ENCODE measurements around the gene GTPBP1.
A peak's percentile ranks its signal among the peaks of the same experiment; 100 is the strongest.

GTPBP1 gene

DNA sequence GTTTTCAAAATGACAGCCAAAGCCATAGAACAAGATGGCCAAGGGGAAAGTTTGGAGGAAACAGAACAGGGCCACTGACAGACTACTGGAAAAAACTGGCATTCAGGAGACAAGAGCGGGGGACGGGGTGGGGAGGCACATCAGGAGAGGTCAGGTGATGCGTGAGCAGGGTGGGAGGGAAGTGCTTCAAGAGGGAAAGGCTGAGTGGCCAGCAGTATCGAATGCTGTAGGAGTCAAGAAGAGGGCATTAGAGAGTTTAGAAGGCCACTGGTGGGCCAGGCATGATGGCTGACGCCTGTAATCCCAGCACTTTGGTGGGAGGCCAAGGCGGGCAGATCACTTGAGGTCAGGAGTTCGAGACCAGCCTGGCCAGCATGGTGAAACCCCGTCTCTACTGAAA is 8.2 kb downstream of the GTPBP1 start:
- H3K27me3 Mint-ChIP-seq, result no peaks in the 10 kb centered on the region
- no peak for ATAC-seq
- peak overlapping the region; percentile 46 for H3K27ac Mint-ChIP-seq
- H3K4me3 Mint-ChIP-seq, result no peak overlapping the region
- peaks cover 66% of the 10 kb centered on the region for H3K4me1 Mint-ChIP-seq
- H3K36me3 Mint-ChIP-seq, result peaks cover 65% of the 10 kb centered on the region
- H3K9me3 Mint-ChIP-seq, result no peaks in the 10 kb centered on the region

DNA sequence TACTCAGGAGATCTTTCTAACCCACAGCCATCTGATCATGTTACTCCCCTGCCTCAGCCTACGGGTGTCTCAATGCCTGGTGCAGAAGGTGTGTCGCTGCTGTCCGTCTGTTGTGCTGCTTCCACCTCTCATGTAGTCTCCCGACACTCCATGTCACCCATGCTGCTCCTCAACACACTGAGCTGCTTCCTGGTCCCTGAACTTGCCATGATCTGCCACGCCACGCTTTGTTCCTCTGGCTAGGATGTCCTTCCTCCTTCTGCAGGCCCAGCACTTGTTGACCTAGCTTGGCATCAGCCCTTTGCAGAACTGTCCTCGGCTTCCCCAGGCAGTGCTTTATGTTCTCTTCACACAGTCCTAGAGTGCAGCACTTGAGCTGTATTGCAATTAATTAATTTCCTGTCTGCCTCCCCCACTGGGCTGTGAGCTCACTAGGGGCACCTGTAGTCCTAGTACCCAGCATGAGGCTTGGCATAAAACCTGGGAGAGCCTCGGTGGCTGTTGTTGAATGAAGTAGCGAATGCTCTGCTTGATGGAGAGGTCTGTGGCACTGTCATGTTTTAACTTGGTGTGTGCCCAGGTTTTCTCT is 9.5 kb downstream of the GTPBP1 start:
- H3K36me3 Mint-ChIP-seq, result peaks cover 65% of the 10 kb centered on the region
- no peaks in the 10 kb centered on the region for H3K27me3 Mint-ChIP-seq
- H3K9me3 Mint-ChIP-seq, result no peaks in the 10 kb centered on the region
- peaks cover 57% of the 10 kb centered on the region for H3K4me1 Mint-ChIP-seq
- no peak for ATAC-seq
- H3K27ac Mint-ChIP-seq, result peak overlapping the region; percentile 45
- H3K4me3 Mint-ChIP-seq, result no peak overlapping the region

DNA sequence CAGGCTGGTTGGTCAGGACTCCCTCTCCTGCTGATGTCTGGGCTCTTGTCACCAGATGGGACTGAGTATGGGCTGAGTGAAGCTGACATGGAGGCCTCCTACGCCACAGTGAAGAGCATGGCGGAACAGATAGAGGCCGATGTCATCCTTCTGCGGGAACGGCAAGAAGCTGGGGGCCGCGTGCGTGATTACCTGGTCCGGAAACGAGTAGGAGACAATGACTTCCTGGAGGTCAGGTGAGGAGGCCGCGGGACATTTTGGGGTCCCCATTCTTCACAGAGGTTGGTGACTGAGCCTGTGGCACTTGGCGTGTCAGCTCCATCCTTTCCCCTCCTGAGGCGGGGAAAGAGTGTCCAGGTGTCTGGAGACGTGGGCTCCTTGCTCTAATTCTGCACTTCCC is 10.1 kb downstream of the GTPBP1 start:
- Mint-ChIP-seq H3K27me3 (no peaks in the 10 kb centered on the region), H3K4me1 (peaks cover 53% of the 10 kb centered on the region), H3K36me3 (peaks cover 62% of the 10 kb centered on the region), H3K27ac (no peak overlapping the region), H3K4me3 (no peak overlapping the region), H3K9me3 (no peaks in the 10 kb centered on the region)
- ATAC-seq, result no peak

DNA sequence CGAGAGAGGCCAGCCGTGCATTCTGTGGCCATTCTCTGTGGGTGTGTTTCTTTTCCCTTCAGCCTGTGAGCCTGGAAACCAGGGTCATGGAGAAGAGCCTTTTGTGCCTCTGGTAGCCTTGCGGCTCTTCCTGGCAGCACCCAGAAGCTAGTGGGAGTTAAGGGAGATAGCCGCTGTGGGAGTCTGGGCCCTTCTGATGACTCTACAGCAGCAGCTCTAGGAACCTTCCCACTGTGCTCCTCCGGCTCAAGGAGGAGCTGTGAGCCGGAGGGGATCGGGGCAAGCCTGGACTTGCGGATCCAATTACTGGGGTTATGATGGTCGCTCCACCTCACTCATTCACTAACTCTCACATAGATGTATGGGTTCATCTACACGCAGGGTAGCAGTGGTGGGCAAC is 10.5 kb downstream of the GTPBP1 start:
- H3K27me3 Mint-ChIP-seq, result no peaks in the 10 kb centered on the region
- no peak overlapping the region for H3K4me3 Mint-ChIP-seq
- H3K4me1 Mint-ChIP-seq, result peaks cover 49% of the 10 kb centered on the region
- no peak for ATAC-seq
- no peaks in the 10 kb centered on the region for H3K9me3 Mint-ChIP-seq
- H3K36me3 Mint-ChIP-seq, result peaks cover 59% of the 10 kb centered on the region
- H3K27ac Mint-ChIP-seq, result peak overlapping the region; percentile 17

DNA sequence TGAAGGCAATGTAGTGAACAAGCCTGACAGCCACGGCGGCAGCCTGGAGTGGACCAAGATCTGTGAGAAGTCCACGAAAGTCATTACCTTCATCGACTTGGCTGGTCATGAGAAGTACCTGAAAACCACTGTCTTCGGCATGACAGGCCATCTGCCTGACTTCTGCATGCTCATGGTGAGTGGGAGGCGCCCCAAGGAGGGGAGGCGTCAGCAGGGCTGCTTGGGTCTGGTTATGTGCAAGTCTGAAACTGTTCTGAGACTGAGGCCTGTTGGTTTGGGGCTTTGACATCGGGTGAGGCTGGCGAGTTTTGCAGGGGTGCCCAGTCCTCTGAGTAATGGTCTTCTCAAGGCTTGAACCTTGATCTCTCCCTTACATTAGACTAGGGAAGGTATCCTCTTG is 11.1 kb downstream of the GTPBP1 start:
- no peaks in the 10 kb centered on the region for H3K9me3 Mint-ChIP-seq
- H3K27ac Mint-ChIP-seq, result peak overlapping the region; percentile 17
- no peaks in the 10 kb centered on the region for H3K27me3 Mint-ChIP-seq
- H3K4me1 Mint-ChIP-seq, result peaks cover 46% of the 10 kb centered on the region
- no peak for ATAC-seq
- H3K36me3 Mint-ChIP-seq, result peaks cover 63% of the 10 kb centered on the region
- no peak overlapping the region for H3K4me3 Mint-ChIP-seq

DNA sequence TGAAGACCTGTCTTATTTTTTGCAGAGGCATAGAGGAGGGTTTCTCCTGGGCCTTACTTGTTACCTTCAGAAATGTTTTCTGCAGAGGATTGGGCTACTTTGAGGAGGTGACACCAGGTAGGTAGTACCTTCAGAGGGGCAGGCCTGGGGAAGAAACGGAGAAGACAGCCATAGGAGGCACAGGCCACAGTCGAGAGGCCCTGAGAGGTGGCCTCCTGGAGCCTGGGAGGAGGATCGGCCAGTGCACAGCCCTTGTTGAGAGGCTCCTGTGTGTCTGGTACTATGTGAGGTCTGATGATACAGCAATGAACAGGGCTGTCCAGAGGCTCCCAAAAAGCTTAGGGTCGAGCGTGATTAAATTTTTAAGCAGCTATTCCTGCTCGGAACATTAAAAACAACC is 11.5 kb downstream of the GTPBP1 start:
- no peak overlapping the region for H3K4me3 Mint-ChIP-seq
- no peak for ATAC-seq
- no peaks in the 10 kb centered on the region for H3K27me3 Mint-ChIP-seq
- no peak overlapping the region for H3K27ac Mint-ChIP-seq
- H3K4me1 Mint-ChIP-seq, result peaks cover 42% of the 10 kb centered on the region
- peaks cover 59% of the 10 kb centered on the region for H3K36me3 Mint-ChIP-seq
- no peaks in the 10 kb centered on the region for H3K9me3 Mint-ChIP-seq

DNA sequence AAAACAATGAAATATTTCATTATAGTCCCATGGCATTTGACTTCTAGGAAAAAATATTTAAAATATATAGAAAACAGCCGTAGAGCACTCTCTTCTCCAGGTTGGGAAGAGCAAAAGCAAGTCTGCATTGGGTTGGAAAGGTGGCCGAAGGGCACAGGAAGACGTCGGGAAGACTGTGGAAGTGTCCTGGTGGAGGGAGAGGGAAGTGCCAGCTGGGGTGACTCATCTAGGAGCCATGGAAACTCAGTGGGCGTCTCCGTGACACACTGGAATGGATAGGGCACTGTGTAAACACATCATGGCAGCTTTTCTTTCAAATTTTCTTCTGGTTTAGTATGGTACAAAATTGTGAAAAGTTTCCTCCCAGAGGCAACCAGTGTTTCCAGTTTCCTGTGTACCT is 12.7 kb downstream of the GTPBP1 start:
- Mint-ChIP-seq H3K4me1 (peaks cover 30% of the 10 kb centered on the region), H3K27ac (no peak overlapping the region), H3K9me3 (no peaks in the 10 kb centered on the region), H3K27me3 (no peaks in the 10 kb centered on the region), H3K36me3 (peaks cover 56% of the 10 kb centered on the region), H3K4me3 (no peak overlapping the region)
- ATAC-seq, result no peak

DNA sequence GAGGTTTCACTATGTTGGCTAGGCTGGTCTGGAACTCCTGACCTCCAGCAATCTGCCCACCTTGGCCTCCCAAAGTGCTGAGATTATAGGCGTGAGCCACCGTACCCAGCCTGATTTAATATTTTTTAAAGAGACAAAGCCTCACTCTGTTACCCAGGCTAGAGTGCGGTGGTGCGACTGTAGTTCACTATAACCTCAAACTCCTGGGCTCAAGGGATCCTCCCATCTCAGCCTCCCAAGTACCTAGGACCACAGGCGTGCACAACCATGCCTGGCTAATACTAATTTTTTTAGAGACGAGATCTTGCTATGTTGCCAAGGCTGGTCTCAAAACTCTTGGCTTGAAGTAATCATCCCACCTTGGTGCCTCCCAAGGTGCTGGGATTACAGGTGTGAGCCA is 13.5 kb downstream of the GTPBP1 start:
- Mint-ChIP-seq H3K4me1 (peaks cover 22% of the 10 kb centered on the region), H3K27me3 (no peaks in the 10 kb centered on the region), H3K9me3 (no peaks in the 10 kb centered on the region), H3K4me3 (no peak overlapping the region), H3K36me3 (peaks cover 61% of the 10 kb centered on the region), H3K27ac (no peak overlapping the region)
- ATAC-seq, result no peak

DNA sequence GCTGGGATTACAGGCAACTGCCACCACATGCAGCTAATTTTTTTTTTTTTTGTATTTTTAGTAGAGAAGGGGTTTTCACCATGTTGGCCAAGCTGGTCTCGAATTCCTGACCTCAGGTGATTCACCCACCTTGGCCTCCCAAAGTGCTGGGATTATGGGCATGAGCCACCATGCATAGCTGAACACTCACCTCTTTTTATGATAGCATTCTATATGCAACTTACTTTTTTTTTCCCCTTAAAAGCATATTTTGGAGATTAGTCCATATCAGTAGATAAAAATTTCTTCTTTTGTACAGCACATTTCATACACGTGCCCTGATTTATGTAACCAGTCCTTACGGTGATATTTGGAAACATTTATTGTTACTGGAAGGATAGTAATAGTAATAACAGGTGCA is 14.6 kb downstream of the GTPBP1 start:
- H3K9me3 Mint-ChIP-seq, result no peaks in the 10 kb centered on the region
- no peaks in the 10 kb centered on the region for H3K27me3 Mint-ChIP-seq
- no peak overlapping the region for H3K27ac Mint-ChIP-seq
- peaks cover 11% of the 10 kb centered on the region for H3K4me1 Mint-ChIP-seq
- ATAC-seq, result no peak
- H3K4me3 Mint-ChIP-seq, result no peak overlapping the region
- peaks cover 62% of the 10 kb centered on the region for H3K36me3 Mint-ChIP-seq

DNA sequence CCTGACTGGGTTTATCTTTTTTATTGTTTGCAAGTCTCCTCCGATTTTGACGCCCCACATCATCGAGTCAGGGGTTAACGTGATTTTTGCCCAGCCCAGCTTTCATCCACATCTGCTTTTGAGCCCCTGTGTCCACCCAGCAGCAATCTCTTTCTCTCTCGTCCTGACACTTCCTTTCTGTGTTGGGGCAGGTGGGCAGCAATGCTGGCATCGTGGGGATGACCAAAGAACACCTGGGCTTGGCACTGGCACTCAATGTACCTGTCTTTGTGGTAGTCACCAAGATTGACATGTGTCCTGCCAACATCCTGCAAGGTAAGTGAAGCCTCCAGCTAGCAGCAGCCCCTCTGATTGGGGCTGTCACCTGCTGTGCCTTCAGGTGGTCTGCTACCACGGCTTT is 15.8 kb downstream of the GTPBP1 start:
- Mint-ChIP-seq H3K27ac (no peak overlapping the region), H3K27me3 (no peaks in the 10 kb centered on the region), H3K4me3 (no peak overlapping the region), H3K4me1 (peaks cover 7% of the 10 kb centered on the region), H3K36me3 (peaks cover 60% of the 10 kb centered on the region), H3K9me3 (no peaks in the 10 kb centered on the region)
- ATAC-seq, result no peak

DNA sequence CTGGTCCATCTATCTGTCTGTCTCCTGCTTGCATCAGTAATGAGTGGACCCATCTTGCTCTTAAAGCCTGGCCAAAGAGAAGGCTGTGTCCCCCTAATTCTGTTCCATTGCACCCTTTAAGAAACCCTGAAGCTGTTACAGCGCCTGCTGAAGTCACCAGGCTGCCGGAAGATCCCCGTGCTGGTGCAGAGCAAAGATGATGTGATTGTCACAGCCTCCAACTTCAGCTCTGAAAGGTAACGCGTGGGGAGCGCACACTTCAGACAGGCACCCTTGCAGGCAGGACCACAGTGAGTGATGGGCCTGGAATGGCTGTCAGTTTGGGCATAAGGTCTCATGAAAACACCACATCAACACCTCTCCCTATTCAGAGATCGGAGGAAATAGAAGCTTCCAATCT is 18.4 kb downstream of the GTPBP1 start:
- Mint-ChIP-seq H3K4me1 (no peaks in the 10 kb centered on the region), H3K36me3 (peaks cover 62% of the 10 kb centered on the region), H3K9me3 (no peaks in the 10 kb centered on the region), H3K4me3 (no peak overlapping the region), H3K27me3 (no peaks in the 10 kb centered on the region), H3K27ac (no peak overlapping the region)
- ATAC-seq, result no peak

DNA sequence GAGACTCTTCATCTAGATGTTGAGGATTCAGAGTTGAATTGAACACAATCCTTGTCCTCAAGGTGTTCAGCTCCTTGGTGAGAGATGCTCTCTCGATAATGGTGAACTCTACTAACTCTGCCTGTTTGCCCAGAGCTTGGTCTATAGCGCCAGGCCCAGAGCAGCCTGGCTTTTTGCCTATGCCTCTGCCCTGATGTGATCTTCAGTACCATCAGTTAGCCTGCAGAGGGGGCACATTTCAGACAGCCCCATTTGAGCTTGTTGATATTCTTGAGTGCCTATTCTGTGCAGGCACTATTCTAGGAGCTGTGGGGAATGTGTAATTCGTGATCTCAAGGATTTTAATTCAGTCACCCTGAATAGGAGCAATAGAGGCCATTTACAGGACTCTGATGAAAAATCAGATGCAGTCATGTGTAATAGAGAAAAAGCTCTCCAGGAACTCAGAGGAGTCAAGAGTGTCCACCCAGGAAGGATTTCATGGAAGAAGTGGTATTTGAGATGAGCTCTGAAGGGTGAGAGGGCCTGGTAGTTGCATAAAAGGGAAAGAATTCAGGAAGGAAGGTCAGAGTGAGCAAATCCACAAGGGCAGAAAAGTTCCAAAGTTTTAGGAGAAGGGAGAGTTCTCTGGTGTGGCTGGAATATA is 19.3 kb downstream of the GTPBP1 start:
- Mint-ChIP-seq H3K27me3 (no peaks in the 10 kb centered on the region), H3K9me3 (no peaks in the 10 kb centered on the region), H3K36me3 (peaks cover 67% of the 10 kb centered on the region), H3K4me3 (no peak overlapping the region), H3K27ac (no peak overlapping the region), H3K4me1 (no peaks in the 10 kb centered on the region)
- no peak for ATAC-seq

DNA sequence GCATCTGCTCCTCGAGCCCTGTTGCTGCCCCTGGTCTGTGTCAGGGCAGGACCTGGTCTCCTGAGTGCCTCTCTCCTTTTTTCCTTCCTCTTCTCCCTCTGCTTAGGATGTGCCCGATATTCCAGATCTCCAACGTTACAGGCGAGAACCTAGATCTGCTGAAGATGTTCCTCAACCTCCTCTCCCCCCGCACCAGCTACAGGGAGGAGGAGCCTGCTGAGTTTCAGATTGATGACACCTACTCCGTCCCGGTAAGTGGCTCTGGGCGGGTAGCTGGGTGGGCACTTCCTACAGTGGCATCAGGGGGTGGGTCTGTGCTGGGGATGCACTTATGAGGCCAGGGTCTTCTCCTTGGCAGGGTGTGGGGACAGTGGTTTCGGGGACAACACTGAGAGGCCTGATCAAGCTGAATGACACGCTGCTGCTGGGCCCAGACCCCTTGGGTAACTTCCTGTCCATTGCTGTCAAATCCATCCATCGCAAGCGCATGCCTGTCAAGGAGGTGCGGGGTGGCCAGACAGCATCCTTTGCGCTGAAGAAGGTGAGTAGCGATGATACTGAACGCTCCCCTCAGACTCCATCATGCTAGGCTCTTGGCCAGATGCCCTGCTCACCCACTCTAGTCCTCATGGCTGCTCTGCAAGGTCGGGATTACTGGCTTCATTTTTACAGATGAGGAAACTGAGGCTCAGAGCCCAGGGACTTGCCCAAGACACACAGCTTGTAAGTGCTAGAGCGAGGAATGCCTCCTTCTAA is 20.3 kb downstream of the GTPBP1 start:
- Mint-ChIP-seq H3K4me1 (no peaks in the 10 kb centered on the region), H3K9me3 (no peaks in the 10 kb centered on the region), H3K36me3 (peaks cover 75% of the 10 kb centered on the region), H3K4me3 (no peak overlapping the region), H3K27ac (peak overlapping the region; percentile 15), H3K27me3 (no peaks in the 10 kb centered on the region)
- ATAC-seq, result no peak

DNA sequence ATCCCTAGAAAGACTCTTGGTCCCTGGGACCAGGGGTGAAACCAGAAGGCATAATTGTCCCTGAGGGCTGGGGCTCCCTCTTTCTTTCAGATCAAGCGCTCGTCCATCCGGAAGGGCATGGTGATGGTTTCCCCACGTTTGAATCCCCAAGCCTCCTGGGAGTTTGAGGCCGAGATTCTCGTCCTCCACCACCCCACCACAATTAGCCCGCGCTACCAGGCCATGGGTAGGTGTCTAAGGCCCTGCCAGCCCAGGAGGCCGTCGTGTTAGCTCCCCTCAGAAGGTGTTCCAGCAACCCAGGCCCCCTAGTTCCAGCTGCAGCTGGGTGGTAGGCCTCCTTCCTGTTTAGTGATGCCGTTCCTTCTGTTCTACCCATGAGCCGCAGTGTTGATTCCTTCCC is 21.4 kb downstream of the GTPBP1 start:
- H3K4me1 Mint-ChIP-seq, result no peaks in the 10 kb centered on the region
- no peaks in the 10 kb centered on the region for H3K9me3 Mint-ChIP-seq
- H3K4me3 Mint-ChIP-seq, result no peak overlapping the region
- ATAC-seq, result no peak
- H3K27me3 Mint-ChIP-seq, result no peaks in the 10 kb centered on the region
- H3K36me3 Mint-ChIP-seq, result peaks cover 74% of the 10 kb centered on the region
- peak overlapping the region; percentile 15 for H3K27ac Mint-ChIP-seq

DNA sequence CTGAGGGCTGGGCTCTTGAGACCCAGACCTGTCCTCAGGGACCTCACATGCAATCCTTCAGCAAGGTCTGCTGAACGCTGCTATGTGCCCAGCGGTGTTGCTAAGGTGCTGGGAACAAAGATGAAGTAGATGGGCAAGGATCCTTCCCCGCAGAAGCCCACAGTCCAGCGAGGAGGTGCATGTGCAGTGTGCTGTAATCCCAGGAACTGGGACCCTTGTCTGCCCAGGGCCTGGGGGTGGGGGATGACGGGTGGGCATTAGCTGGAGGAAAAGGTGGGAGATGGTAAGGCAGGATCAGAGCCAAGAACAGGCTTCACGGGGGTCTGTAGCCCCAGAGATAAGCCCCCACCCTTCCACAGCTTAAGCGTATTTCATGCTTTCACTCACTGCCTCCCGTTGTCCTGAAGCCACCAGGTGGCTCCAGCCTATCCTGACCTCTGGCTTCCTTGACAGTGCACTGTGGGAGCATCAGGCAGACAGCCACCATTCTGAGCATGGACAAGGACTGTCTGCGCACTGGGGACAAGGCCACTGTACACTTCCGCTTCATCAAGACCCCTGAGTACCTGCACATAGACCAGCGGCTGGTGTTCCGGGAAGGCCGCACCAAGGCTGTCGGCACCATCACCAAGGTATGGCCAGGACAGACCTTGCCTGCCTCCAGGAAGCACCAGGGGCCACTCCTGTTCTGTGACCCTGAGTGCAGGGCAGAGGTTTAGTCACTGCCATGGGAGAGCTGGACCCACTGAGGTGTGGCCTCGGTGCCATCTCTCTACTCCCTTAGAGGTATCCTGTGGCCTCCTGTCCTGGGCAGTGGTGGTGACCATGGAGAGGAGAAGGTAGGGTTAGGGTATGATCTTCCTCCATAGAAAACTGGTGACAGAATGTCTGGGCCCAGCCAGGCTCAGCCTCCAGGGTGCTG is 22.0 kb downstream of the GTPBP1 start:
- Mint-ChIP-seq H3K27ac (peak overlapping the region; percentile 15), H3K4me3 (no peak overlapping the region), H3K27me3 (no peaks in the 10 kb centered on the region), H3K36me3 (peaks cover 71% of the 10 kb centered on the region), H3K9me3 (no peaks in the 10 kb centered on the region), H3K4me1 (peaks cover 2% of the 10 kb centered on the region)
- no peak for ATAC-seq

All from stimulated activated memory B cell treated with anti-CD40 and anti-IgM and Interleukin-4, amounts not matched to agents 10 μg/mL and 1 μg/mL and 100 μg/mL, for 72 hours (primary cell).